GM04503 (cell line): Measurements from ENCODE around the gene ZNF398.
"Not testable (repeated sequence)": the region's sequence is repeated elsewhere in the genome, so short reads cannot be mapped to it uniquely, and the experiment has no call there.

ENCODE experiments used
- DNase-seq: peaks from one replicate; pipeline ENCODE4 v3.0.0-alpha.2; 2012; ENCODE audit warnings: low read depth

The ZNF398 gene

GRCh38 chr7:149147072-149147751 lies at the start of gene ZNF398:
ZNF398 (plus strand) TSS chr7:149147453; CDS start chr7:149147743, 290 bp downstream.
- DNase-seq = no peak

GRCh38 chr7:149099058-149099457 lies 48.2 kb upstream of the ZNF398 start:
- DNase-seq = no peak

DNA sequence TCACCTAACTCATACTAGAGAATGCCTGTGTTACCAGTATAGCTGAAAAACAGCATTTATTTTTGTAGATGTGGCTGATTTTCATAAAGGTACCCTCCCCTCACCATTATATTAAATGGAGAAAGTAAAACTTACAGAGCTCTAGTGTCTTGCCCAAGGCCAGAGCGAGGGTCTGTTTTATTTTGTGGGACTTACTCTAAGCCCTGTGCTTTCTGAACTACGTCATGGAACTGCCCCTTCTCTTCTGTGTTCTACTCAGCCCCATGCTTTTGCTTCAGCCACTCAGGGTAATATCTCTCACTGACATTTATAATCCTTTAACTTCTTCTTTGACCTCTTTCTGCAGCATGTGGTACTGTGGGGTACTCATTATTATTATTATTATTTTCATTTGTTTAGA lies 46.4 kb upstream of the ZNF398 start:
- no peak for DNase-seq

- no peak for DNase-seq
Measured at GRCh38 chr7:149102666-149103065, 44.6 kb upstream of the ZNF398 start.

DNA sequence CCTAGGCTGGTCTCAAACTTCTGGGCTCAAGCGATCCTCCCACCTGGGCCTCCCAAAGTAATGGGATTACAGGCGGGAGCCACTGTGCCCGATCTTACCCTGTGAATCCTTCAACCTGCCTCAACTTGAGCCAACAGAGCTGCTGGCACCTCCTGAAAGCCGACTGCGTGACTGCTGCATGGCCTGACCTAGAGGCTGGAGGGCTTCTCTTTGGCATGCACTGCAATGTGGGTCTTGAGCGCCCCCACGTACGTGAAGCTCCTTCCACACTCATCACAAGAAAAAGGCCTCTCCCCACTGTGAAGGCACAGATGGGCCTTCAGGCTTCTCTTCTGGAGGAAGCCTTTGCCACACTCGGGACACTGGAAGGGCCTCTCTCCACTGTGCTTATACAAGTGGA lies 43.8 kb upstream of the ZNF398 start:
- DNase-seq = no peak

DNA sequence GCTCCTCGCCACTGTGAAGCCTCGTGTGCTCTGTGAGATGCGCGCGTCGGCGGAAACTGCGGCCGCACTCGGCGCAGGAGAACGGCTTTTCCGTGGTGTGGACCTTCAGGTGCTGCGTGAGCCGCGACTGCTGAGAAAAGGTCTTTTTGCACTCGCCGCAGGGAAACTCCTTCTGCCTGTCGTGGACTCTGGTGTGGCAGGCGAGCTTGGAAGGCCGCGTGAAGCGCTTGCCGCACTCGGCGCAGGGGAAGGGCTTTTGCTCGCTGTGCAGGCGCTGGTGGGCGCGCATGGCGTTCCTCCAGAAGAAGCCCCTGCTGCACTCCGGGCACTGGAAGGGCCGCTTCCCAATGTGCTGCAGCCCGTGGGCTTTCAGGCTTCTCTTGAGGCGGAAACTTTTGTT lies 43.0 kb upstream of the ZNF398 start:
- no peak for DNase-seq

- DNase-seq = no peak
Measured at GRCh38 chr7:149104749-149105148, 42.5 kb upstream of the ZNF398 start.

DNA sequence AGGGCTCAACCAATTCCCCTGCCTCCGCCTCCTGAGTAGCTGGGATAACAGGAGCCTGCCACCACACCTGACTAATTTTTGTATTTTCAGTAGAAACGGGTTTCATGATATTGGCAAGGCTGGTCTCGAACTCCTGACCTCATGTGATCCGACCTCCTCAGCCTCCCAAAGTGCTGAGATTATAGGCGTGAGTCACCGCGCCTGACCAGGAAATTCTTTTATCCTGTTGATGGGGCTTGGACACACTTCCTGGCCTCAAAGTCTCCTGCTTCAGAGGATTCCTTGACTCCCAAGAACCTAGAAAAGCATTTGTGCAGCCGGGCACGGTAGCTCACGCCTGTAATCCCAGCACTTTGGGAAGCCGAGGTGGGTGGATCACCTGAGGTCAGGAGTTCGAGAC lies 37.3 kb upstream of the ZNF398 start:
- DNase-seq = no peak

- no peak for DNase-seq
Measured at GRCh38 chr7:149125189-149125862, 21.9 kb upstream of the ZNF398 start.

- DNase-seq = no peak
Measured at GRCh38 chr7:149125863-149126661, 21.2 kb upstream of the ZNF398 start, which contains the start of gene ZNF425. ZNF425 (minus strand) TSS chr7:149126324; CDS start chr7:149126213, 111 bp downstream.

DNA sequence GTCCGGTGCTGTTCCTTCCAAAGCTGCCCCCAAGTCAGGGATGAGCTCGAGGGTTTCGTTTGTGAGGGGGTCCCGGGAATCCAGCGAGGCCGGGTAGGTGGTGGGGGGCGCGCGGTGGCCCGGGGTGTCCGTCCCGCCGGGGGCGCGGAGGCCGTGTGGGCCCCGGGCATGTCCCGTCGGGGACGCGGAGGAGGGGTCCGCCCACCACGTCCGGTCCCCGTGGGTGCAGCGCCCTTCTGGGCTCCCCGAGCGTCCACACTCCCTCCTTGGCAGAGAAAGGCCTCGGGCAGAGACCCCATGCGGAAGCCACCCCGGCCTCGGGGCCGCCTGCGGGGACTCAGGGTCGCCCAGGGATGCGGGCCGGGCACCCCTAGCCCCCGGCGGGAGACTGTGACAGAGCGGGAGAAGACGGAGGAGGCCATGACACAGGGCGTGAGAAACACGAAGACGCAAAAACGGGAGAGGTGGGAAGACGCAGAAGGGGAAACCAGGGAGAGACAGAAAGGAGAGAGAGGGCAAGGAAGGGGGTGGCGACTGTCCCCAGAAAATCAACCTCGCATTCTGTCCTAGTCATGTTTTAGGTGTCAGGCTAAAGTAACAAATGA lies 20.5 kb upstream of the ZNF398 start:
- no peak for DNase-seq

DNA sequence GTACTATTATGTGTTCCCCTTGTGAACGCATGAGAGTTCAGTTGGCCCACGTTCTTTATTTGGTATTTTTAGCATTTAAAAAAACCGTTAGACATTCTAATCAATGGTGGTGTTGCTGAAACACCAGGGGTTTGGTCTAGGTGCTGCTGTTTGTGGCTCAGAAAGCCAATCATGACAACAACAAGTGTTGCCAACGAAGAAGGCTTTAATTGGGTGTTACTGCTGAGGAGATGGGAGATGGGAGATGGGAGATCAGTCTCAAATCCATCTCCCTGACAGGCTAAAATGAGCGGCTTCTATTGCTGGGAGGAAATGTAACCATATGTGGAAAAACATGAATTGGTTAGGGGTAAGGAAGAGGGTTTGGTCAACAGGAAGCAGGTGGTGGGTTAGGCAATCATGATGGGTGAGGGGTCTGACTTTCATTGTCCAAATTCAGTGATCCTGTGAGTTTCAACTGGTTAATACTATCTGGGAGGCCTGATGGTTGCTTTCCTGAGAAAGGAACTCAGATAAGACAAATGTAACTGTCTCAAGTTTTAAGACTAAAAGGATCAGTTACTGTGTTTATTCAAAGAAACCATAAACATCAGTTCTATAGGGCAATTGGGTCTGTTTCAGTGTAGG lies 16.6 kb upstream of the ZNF398 start:
- DNase-seq = no peak

GRCh38 chr7:149133028-149133710 lies 14.1 kb upstream of the ZNF398 start:
- no peak for DNase-seq

DNA sequence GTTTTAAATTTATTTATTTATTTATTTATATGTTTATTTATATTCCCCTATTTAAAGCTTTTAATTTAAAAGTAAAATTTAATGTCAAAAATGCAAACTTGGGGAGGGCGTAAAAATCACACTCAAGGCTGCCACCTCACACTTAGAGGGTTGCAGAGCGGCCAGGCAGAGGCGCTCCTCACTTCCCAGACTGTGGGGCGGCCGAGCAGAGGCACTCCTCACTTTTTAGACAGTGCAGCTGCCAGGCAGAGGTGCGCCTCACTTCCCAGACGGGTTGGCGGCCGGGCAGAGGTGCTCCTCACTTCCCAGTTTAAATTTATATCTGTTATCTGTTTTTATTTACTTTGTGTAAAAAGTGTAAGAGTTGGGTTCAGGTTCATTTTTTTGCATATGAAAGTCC lies 11.1 kb upstream of the ZNF398 start:
- no peak for DNase-seq

GRCh38 chr7:149140831-149141230 lies 6.4 kb upstream of the ZNF398 start:
- no peak for DNase-seq

- no peak for DNase-seq
Measured at GRCh38 chr7:149141893-149142292, 5.4 kb upstream of the ZNF398 start.

- DNase-seq = not testable (repeated sequence)
Measured at GRCh38 chr7:149144436-149144922, 2.8 kb upstream of the ZNF398 start.

DNA sequence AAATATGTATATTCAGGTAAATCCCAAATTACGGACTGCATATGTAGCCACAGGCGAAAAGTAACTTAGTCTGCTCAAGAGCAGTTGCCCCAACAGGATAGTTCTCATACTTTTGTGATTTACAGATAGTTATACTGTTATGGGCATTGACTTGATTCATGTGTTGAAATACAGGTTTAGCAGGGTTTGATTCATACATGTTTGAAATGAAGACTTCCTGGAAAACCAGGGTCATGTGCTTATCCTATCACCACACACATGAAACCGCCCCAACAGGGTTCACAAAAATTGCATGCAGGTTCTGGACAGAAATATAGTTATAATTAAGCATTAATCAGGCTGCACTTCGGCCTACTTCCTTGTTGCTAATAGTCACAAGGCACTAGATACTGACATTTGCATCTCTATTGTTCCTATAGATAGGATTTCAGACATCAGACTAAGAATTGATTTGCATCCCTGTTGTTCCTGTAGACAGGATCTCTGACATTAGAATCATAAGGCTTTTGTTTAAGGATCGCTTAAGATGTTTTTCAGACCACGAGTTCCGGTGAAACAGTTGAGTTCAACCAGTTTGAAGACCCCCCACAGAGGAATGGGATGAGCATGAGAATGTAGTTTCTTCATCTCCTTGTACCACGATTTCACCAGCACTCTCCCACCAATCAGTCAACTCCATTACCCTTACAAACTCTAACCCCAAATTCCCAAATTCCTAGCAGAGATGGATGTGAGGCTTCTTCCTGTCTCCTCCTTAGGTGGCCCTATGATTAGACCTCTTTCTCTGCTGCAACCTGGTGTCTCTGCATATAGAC lies 2.0 kb upstream of the ZNF398 start:
- no peak for DNase-seq

GRCh38 chr7:149147752-149148653 lies 750 bp downstream of the ZNF398 start:
- DNase-seq = no peak
